Measurements from ENCODE around the gene THAP5.
"Not testable (repeated sequence)": the region's sequence is repeated elsewhere in the genome, so short reads cannot be mapped to it uniquely, and the experiment has no call there.

Gene THAP5

DNA sequence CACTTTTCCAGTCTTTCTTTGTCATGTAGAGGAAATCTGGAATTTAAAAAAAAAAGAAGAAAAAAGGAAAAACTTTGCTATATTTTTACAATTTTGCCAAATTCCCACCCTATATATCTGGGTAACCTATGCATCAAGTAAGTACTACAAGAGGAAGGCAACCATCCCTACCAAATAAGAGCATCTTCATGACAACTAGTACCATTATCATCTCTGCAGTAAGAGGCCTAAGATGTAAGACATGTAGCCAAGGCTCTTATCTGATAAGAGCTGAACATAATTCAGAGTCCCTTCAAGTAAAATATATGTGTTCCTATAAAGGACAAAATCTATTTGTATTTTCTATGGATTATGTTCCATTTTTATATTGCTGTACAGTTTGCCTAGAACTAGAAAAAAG lies 3.5 kb downstream of the THAP5 start:
- Histone ChIP-seq H3K36me3 (ENCODE audit: control insufficient read depth in 1 of 2, insufficient read depth in 2 of 2, low read length in 2 of 2) (no peaks in the 10 kb centered on the region), H3K27ac (ENCODE audit: low read depth, low read length) (no peak overlapping the region), H3K9me3 (ENCODE audit: control insufficient read depth in 1 of 2, low read length in 2 of 2) (no peaks in the 10 kb centered on the region), H3K4me1 (ENCODE audit: control insufficient read depth in 1 of 2, insufficient read depth in 2 of 2, low read length in 2 of 2) (peaks cover 12 to 18% of the 10 kb centered on the region in 2 donors), H3K27me3 (ENCODE audit: control insufficient read depth in 1 of 2, insufficient read depth in 2 of 2, low read length in 2 of 2) (no peaks in the 10 kb centered on the region), H3K9ac (ENCODE audit: low read depth in 1 of 2, low read length in 2 of 2) (no peak overlapping the region), H3K4me3 (ENCODE audit: low read depth in 1 of 2, low read length in 2 of 2) (no peak overlapping the region)

DNA sequence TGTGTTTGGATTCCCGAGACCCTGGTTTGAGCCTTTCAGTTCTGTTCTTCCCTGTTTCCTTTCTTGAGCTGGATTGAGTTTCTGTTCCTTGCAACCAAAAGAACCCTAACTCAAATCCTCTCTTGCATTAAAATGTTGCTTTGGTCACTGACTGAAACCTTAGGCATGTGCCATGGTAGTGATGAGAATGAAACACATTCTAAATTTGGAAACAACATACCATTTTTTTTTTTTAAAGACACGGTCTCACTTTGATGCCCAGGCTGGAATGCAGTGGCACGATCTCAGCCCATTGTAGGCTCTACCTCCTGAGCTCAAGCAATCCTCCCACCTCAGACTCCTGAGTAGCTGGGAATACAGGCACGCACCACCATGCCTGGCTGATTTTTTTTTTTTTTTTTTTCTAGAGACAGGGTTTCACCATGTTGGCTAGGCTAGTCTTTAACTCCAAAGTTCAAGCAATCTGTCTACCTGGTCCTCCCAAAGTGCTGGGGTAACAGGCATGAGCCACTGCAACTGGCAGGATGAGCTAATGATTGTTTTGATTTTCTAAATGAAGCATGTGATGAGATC lies 8.4 kb downstream of the THAP5 start:
- no peaks in the 10 kb centered on the region for H3K4me1 ChIP-seq (ENCODE audit: control insufficient read depth in 1 of 2, insufficient read depth in 2 of 2, low read length in 2 of 2)
- H3K4me3 ChIP-seq (ENCODE audit: low read depth in 1 of 2, low read length in 2 of 2): no peak overlapping the region
- no peak overlapping the region for H3K9ac ChIP-seq (ENCODE audit: low read depth in 1 of 2, low read length in 2 of 2)
- H3K36me3 ChIP-seq (ENCODE audit: control insufficient read depth in 1 of 2, insufficient read depth in 2 of 2, low read length in 2 of 2): no peaks in the 10 kb centered on the region
- no peak overlapping the region for H3K27ac ChIP-seq (ENCODE audit: low read depth, low read length)
- no peaks in the 10 kb centered on the region for H3K27me3 ChIP-seq (ENCODE audit: control insufficient read depth in 1 of 2, insufficient read depth in 2 of 2, low read length in 2 of 2)
- H3K9me3 ChIP-seq (ENCODE audit: control insufficient read depth in 1 of 2, low read length in 2 of 2): peaks cover 12 to 17% of the 10 kb centered on the region in 2 donors

DNA sequence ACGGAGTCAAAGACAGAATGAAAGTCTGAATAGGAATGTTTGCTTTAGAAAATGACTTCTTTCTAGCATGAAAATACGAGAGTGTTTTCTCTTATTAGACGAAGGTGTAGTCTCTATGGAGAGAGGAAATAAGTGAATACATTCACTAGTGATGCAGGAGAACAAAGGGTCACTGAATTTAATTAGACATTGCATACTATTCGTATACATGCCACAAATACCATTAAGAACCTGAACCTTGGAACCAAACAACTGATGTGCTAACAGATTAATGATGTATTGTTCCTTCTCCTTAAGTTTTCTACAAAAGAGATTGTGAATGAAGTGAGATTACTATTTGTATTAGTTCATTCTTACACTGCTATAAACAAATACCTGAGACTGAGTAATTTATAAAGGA lies 10.3 kb downstream of the THAP5 start:
- Histone ChIP-seq H3K4me3 (ENCODE audit: low read depth in 1 of 2, low read length in 2 of 2) (no peak overlapping the region), H3K9ac (ENCODE audit: low read depth in 1 of 2, low read length in 2 of 2) (no peak overlapping the region), H3K36me3 (ENCODE audit: control insufficient read depth in 1 of 2, insufficient read depth in 2 of 2, low read length in 2 of 2) (no peaks in the 10 kb centered on the region), H3K27me3 (ENCODE audit: control insufficient read depth in 1 of 2, insufficient read depth in 2 of 2, low read length in 2 of 2) (no peaks in the 10 kb centered on the region), H3K9me3 (ENCODE audit: control insufficient read depth in 1 of 2, low read length in 2 of 2) (peaks cover 12 to 17% of the 10 kb centered on the region in 2 donors), H3K4me1 (ENCODE audit: control insufficient read depth in 1 of 2, insufficient read depth in 2 of 2, low read length in 2 of 2) (no peaks in the 10 kb centered on the region), H3K27ac (ENCODE audit: low read depth, low read length) (no peak overlapping the region)

DNA sequence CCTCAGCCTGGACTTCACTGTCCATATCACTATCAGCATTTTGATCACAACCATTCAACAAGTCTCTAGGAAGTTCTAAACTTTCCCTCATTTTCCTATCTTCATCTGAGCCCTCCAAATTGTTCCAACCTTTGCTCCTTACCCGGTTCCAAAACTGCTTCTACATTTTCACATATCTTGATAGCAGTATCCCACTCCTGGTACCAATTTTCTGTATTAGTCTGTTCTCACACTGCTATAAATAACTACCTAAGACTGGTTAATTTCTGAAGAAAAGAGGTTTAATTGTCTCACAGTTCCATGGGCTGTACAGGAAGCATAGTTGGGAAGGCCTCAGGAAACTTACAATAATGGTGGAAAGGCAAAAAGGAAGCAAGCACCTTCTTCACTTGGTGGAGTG lies 11.9 kb downstream of the THAP5 start:
- H3K9ac ChIP-seq (ENCODE audit: low read depth in 1 of 2, low read length in 2 of 2): no peak overlapping the region
- peaks cover 12 to 17% of the 10 kb centered on the region in 2 donors for H3K9me3 ChIP-seq (ENCODE audit: control insufficient read depth in 1 of 2, low read length in 2 of 2)
- H3K27me3 ChIP-seq (ENCODE audit: control insufficient read depth in 1 of 2, insufficient read depth in 2 of 2, low read length in 2 of 2): no peaks in the 10 kb centered on the region
- no peaks in the 10 kb centered on the region for H3K4me1 ChIP-seq (ENCODE audit: control insufficient read depth in 1 of 2, insufficient read depth in 2 of 2, low read length in 2 of 2)
- H3K4me3 ChIP-seq (ENCODE audit: low read depth in 1 of 2, low read length in 2 of 2): no peak overlapping the region
- no peak overlapping the region for H3K27ac ChIP-seq (ENCODE audit: low read depth, low read length)
- H3K36me3 ChIP-seq (ENCODE audit: control insufficient read depth in 1 of 2, insufficient read depth in 2 of 2, low read length in 2 of 2): peaks cover 0 to 3% of the 10 kb centered on the region in 2 donors

DNA sequence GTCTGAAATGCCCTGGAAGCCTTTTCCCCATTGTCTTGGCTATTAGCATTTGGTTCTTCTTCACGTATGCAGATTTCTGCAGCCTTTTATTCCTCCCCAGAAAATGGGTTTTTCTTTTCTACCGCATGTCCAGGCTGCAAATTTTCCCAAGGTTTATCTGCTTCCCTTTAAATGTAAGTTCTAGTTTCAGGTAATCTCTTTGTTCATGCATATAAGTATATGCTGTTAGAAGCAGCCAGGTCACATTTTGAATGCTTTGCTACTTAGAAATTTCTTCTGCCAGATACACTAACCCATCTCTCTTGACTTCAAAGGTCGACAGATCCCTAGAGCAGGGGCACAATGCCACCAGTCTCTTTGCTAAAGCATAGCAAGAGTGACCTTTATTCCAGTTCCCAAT lies 12.3 kb downstream of the THAP5 start:
- no peaks in the 10 kb centered on the region for H3K4me1 ChIP-seq (ENCODE audit: control insufficient read depth in 1 of 2, insufficient read depth in 2 of 2, low read length in 2 of 2)
- H3K9me3 ChIP-seq (ENCODE audit: control insufficient read depth in 1 of 2, low read length in 2 of 2): peaks cover 12 to 17% of the 10 kb centered on the region in 2 donors
- H3K36me3 ChIP-seq (ENCODE audit: control insufficient read depth in 1 of 2, insufficient read depth in 2 of 2, low read length in 2 of 2): peaks cover 0 to 3% of the 10 kb centered on the region in 2 donors

DNA sequence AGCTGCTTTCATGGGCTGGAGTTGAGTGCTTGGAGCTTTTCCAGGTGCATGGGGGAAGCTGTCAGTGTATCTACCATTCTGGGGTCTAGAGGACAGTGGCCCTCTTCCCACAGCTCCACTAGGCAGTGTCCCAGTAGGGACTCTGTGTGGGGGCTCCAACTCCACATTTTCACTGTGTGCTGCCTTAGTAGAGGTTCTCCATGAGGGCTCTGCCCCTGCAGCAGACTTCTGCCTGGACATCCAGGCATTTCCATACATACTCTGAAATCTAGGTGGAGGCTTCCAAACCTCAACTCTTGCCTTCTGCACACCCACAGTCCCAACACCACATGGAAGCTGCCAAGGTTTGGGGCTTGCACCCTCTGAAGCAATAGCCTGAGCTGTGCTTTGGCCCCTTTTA lies 12.8 kb downstream of the THAP5 start:
- H3K27ac ChIP-seq (ENCODE audit: low read depth, low read length); H3K36me3 ChIP-seq (ENCODE audit: control insufficient read depth in 1 of 2, insufficient read depth in 2 of 2, low read length in 2 of 2); H3K27me3 ChIP-seq (ENCODE audit: control insufficient read depth in 1 of 2, insufficient read depth in 2 of 2, low read length in 2 of 2); H3K9ac ChIP-seq (ENCODE audit: low read depth in 1 of 2, low read length in 2 of 2); H3K4me3 ChIP-seq (ENCODE audit: low read depth in 1 of 2, low read length in 2 of 2); H3K4me1 ChIP-seq (ENCODE audit: control insufficient read depth in 1 of 2, insufficient read depth in 2 of 2, low read length in 2 of 2): not testable (repeated sequence)
- peaks cover 12 to 17% of the 10 kb centered on the region in 2 donors for H3K9me3 ChIP-seq (ENCODE audit: control insufficient read depth in 1 of 2, low read length in 2 of 2)

More for the DNA sequence above, 12.3 kb downstream of the THAP5 start:
- Histone ChIP-seq H3K4me3 (ENCODE audit: low read depth in 1 of 2, low read length in 2 of 2) (no peak overlapping the region), H3K27me3 (ENCODE audit: control insufficient read depth in 1 of 2, insufficient read depth in 2 of 2, low read length in 2 of 2) (no peaks in the 10 kb centered on the region), H3K27ac (ENCODE audit: low read depth, low read length) (no peak overlapping the region), H3K9ac (ENCODE audit: low read depth in 1 of 2, low read length in 2 of 2) (no peak overlapping the region)

DNA sequence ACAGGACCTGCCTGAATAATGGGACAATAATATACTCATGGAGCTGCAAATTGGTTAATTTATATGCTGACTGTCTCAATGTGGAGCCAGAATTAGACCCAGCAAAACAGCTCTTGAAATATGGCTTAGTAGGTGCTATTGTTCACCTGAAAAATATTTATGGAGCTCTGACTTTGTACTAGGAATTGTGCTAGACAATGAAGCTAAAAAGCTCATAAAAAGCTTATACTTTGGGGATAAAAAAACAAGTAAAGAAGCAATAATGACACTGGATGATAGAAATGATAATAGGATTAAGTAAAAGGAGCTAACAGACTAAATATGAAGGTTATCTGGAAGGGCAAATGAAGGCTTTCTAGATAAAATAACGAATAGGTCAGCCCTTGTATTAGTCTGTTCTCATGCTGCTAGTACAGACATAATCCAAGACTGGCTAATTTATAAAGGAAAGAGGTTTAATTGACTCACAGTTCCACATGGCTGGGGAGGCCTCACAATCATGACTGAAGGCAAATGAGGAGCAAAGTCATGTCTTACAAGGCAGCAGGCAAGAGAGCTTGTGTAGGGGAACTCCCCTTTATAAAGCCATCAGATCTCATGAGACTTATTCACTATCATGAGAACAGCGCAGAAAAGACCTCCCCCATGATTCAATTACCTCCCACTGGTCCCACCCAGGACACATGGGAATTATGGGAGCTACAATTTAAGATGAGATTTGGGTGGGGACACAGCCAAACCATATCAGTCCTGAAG lies 21.2 kb downstream of the THAP5 start:
- not testable (repeated sequence) for H3K9ac ChIP-seq (ENCODE audit: low read depth in 1 of 2, low read length in 2 of 2); H3K27ac ChIP-seq (ENCODE audit: low read depth, low read length); H3K9me3 ChIP-seq (ENCODE audit: control insufficient read depth in 1 of 2, low read length in 2 of 2); H3K27me3 ChIP-seq (ENCODE audit: control insufficient read depth in 1 of 2, insufficient read depth in 2 of 2, low read length in 2 of 2); H3K4me3 ChIP-seq (ENCODE audit: low read depth in 1 of 2, low read length in 2 of 2); H3K4me1 ChIP-seq (ENCODE audit: control insufficient read depth in 1 of 2, insufficient read depth in 2 of 2, low read length in 2 of 2); H3K36me3 ChIP-seq (ENCODE audit: control insufficient read depth in 1 of 2, insufficient read depth in 2 of 2, low read length in 2 of 2)

DNA sequence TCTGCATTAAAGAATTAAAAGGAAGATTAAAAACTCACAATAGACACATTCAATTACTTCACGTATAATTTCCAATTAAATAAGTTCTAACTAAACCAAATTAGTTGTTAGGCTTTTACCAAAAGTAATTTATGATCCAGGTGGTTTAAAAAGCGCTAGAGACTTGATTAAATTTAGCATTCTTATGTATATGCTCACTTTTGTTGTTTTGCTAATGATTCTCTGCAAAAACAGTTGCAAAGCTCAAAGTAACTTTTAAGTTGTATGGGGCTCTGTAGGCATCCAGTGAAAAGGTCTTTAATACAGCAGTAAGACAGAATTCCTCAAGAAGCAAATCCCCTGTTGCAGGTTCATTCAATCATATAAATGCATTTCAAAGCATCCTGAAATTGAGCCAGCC lies 28.0 kb downstream of the THAP5 start:
- Histone ChIP-seq H3K9ac (ENCODE audit: low read depth in 1 of 2, low read length in 2 of 2) (no peak overlapping the region), H3K36me3 (ENCODE audit: control insufficient read depth in 1 of 2, insufficient read depth in 2 of 2, low read length in 2 of 2) (no peaks in the 10 kb centered on the region), H3K4me3 (ENCODE audit: low read depth in 1 of 2, low read length in 2 of 2) (no peak overlapping the region), H3K27me3 (ENCODE audit: control insufficient read depth in 1 of 2, insufficient read depth in 2 of 2, low read length in 2 of 2) (no peaks in the 10 kb centered on the region), H3K27ac (ENCODE audit: low read depth, low read length) (no peak overlapping the region), H3K9me3 (ENCODE audit: control insufficient read depth in 1 of 2, low read length in 2 of 2) (no peaks in the 10 kb centered on the region), H3K4me1 (ENCODE audit: control insufficient read depth in 1 of 2, insufficient read depth in 2 of 2, low read length in 2 of 2) (no peaks in the 10 kb centered on the region)

DNA sequence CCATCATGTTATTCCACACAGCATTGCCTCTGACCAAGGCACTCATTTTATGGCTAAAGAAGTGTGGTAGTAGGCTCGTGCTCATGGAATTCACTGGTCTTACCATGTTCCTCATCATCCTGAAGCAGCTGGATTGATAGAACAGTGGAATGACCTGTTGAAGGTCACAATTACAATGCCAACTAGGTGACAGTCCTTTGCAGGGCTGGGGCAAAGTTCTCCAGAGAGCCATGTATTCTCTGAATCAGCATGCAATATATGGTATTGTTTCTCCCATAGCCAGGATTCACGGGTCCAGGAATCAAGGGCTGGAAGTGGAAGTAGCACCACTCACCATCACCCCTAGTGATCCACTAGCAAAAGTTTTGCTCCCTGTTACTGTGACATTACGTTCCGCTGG lies 30.8 kb downstream of the THAP5 start:
- H3K4me1 ChIP-seq (ENCODE audit: control insufficient read depth in 1 of 2, insufficient read depth in 2 of 2, low read length in 2 of 2); H3K36me3 ChIP-seq (ENCODE audit: control insufficient read depth in 1 of 2, insufficient read depth in 2 of 2, low read length in 2 of 2); H3K9me3 ChIP-seq (ENCODE audit: control insufficient read depth in 1 of 2, low read length in 2 of 2); H3K4me3 ChIP-seq (ENCODE audit: low read depth in 1 of 2, low read length in 2 of 2); H3K27ac ChIP-seq (ENCODE audit: low read depth, low read length); H3K9ac ChIP-seq (ENCODE audit: low read depth in 1 of 2, low read length in 2 of 2); H3K27me3 ChIP-seq (ENCODE audit: control insufficient read depth in 1 of 2, insufficient read depth in 2 of 2, low read length in 2 of 2): not testable (repeated sequence)

DNA sequence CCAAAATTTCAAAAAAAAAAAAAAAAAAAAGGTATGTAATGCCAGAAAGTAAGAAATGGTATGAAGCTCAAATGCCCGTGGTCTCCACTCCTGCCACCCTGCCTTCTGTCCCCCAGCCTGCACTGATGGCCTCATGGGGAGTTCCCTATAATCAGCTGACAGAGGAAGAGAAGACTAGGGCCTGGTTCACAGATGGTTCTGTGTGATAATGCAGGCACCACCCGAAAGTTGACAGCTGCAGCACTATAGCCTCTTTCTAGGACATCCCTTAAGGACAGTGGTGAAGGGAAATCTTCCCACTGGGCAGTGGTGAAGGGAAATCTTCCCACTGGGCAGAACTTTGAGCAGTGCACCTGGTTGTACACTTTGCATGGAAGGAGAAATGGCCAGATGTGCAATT lies 31.3 kb downstream of the THAP5 start:
- not testable (repeated sequence) for H3K36me3 ChIP-seq (ENCODE audit: control insufficient read depth in 1 of 2, insufficient read depth in 2 of 2, low read length in 2 of 2); H3K27me3 ChIP-seq (ENCODE audit: control insufficient read depth in 1 of 2, insufficient read depth in 2 of 2, low read length in 2 of 2); H3K9me3 ChIP-seq (ENCODE audit: control insufficient read depth in 1 of 2, low read length in 2 of 2); H3K4me3 ChIP-seq (ENCODE audit: low read depth in 1 of 2, low read length in 2 of 2); H3K4me1 ChIP-seq (ENCODE audit: control insufficient read depth in 1 of 2, insufficient read depth in 2 of 2, low read length in 2 of 2); H3K27ac ChIP-seq (ENCODE audit: low read depth, low read length); H3K9ac ChIP-seq (ENCODE audit: low read depth in 1 of 2, low read length in 2 of 2)

All from duodenal mucosa (tissue), 2 donors.